ENCODE results near the gene ZNF385C. TPM values are rescaled to one million over a fixed set of nuclear protein-coding genes. Genes with fewer than 3 reads are reported as not detected.

ZNF385C gene
- total RNA-seq, 1 donor from 2014 or later = 0.52 TPM

DNA sequence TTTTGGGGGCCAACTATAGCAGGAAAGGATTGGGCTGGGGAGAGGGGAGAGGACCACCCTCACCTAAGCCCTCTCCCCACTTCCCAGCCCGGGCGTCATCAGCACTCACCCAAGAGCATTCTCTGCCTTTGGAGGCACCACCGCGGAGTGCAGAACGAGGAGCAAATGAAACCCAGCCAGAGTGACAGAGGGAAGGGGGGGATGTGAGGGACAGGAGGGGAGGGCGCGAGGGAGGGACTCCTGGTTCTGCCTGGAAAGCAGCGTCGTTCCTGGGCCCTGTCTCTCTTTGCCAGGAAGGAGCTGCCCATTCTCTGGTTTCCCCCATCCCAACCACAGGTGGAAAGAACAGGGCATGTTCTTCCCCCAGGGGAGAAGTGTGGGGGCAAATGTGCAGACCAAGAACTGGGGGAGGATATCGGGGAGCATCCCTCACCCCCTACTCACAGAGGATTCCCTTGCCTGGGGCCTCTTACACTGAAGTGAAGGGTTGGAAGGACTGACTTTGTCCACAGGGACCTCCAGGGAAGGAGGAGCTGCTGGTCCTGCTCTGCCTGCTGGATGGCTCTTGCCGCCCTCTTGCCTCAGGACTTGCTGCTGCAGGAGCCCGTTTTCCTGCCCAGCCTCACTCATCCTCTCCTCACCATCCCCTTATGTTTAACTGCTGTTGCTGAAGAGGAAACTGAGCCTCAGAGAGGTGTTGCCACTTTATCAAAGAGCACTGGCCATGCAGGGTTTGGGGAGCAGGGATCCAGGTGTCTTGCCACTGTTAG is 44.4 kb downstream of the ZNF385C start:
- no peak overlapping the region for H3K9ac ChIP-seq (ENCODE audit: low read depth in 1 of 3, low read length in 3 of 3)
- H3K4me3 ChIP-seq (ENCODE audit: low read length in 3 of 3) = no peak overlapping the region
- H3K27ac ChIP-seq (ENCODE audit: low read depth, low read length) = no peak overlapping the region
- H3K36me3 ChIP-seq (ENCODE audit: control insufficient read depth in 3 of 3, insufficient read depth in 3 of 3, low read length in 3 of 3) = no peaks in the 10 kb centered on the region
- peaks cover 11 to 14% (median 13%) of the 10 kb centered on the region in 3 donors for H3K4me1 ChIP-seq (ENCODE audit: control insufficient read depth in 3 of 3, insufficient read depth in 3 of 3, low read length in 3 of 3)
- no peaks in the 10 kb centered on the region for H3K9me3 ChIP-seq (ENCODE audit: control insufficient read depth in 3 of 3, low read length in 3 of 3)
- H3K27me3 ChIP-seq (ENCODE audit: control insufficient read depth in 3 of 3, insufficient read depth in 3 of 3, low read length in 3 of 3) = peaks cover 0 to 22% (median 3%) of the 10 kb centered on the region in 3 donors

DNA sequence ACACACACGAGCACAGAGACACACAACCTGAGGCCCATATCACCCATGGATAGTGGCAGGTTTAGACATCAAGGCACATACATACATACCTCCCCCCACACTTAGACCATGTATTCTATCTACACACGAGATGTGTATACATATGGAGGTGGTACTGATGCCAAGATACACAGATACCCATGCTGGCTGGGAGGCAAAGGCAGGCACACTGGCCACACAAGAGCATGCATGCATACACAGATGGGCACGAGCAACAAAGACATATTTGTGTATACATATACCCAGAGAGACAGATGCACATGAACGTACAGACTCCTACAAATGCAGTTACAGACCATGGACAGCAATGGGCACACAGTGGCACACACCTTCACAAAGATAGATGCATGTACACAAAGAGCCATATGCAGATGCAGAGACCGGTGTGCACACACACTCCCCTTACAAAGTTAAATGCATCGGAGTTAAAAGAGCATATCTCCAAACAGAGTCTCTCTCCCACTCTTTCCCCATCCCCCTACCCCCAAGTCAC is 45.9 kb downstream of the ZNF385C start:
- H3K4me3 ChIP-seq (ENCODE audit: low read length in 3 of 3) = no peak overlapping the region
- peaks cover 0 to 22% (median 3%) of the 10 kb centered on the region in 3 donors for H3K27me3 ChIP-seq (ENCODE audit: control insufficient read depth in 3 of 3, insufficient read depth in 3 of 3, low read length in 3 of 3)
- no peaks in the 10 kb centered on the region for H3K36me3 ChIP-seq (ENCODE audit: control insufficient read depth in 3 of 3, insufficient read depth in 3 of 3, low read length in 3 of 3)
- no peak overlapping the region for H3K9ac ChIP-seq (ENCODE audit: low read depth in 1 of 3, low read length in 3 of 3)
- no peak overlapping the region for H3K27ac ChIP-seq (ENCODE audit: low read depth, low read length)
- H3K9me3 ChIP-seq (ENCODE audit: control insufficient read depth in 3 of 3, low read length in 3 of 3) = no peaks in the 10 kb centered on the region
- H3K4me1 ChIP-seq (ENCODE audit: control insufficient read depth in 3 of 3, insufficient read depth in 3 of 3, low read length in 3 of 3) = peaks cover 11 to 14% (median 13%) of the 10 kb centered on the region in 3 donors

DNA sequence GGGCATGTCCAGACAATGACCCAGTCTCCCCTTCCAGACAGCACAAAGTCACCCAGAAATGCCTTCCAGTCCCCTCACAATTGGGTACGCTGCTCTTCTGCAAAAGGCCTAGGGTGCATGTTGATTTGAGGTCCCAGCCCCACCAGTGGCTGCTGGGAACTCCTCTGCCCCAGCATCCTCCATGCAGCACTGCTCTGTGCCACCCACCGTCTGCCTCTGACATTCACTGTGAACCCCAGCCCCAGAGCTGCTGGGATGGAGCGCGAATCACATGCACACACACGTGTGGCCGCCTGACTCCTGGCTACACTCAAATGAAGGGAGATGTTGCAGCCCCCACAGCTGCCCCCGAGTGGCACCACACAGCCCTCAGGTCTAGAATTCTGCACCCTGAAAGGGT is 46.6 kb downstream of the ZNF385C start:
- no peak overlapping the region for H3K9ac ChIP-seq (ENCODE audit: low read depth in 1 of 3, low read length in 3 of 3)
- no peak overlapping the region for H3K27ac ChIP-seq (ENCODE audit: low read depth, low read length)
- H3K27me3 ChIP-seq (ENCODE audit: control insufficient read depth in 3 of 3, insufficient read depth in 3 of 3, low read length in 3 of 3) = peaks cover 0 to 22% (median 3%) of the 10 kb centered on the region in 3 donors
- no peaks in the 10 kb centered on the region for H3K36me3 ChIP-seq (ENCODE audit: control insufficient read depth in 3 of 3, insufficient read depth in 3 of 3, low read length in 3 of 3)
- H3K4me1 ChIP-seq (ENCODE audit: control insufficient read depth in 3 of 3, insufficient read depth in 3 of 3, low read length in 3 of 3) = peaks cover 11 to 14% (median 13%) of the 10 kb centered on the region in 3 donors
- no peak overlapping the region for H3K4me3 ChIP-seq (ENCODE audit: low read length in 3 of 3)
- H3K9me3 ChIP-seq (ENCODE audit: control insufficient read depth in 3 of 3, low read length in 3 of 3) = no peaks in the 10 kb centered on the region

GRCh38 chr17:42051013-42051400 is 47.3 kb downstream of the ZNF385C start:
- no peaks in the 10 kb centered on the region for H3K9me3 ChIP-seq (ENCODE audit: control insufficient read depth in 3 of 3, low read length in 3 of 3)
- H3K27me3 ChIP-seq (ENCODE audit: control insufficient read depth in 3 of 3, insufficient read depth in 3 of 3, low read length in 3 of 3) = peaks cover 0 to 19% (median 3%) of the 10 kb centered on the region in 3 donors
- H3K4me3 ChIP-seq (ENCODE audit: low read length in 3 of 3) = peak overlapping the region; percentile 68 to 76 (median 68)
- H3K27ac ChIP-seq (ENCODE audit: low read depth, low read length) = no peak overlapping the region
- peak overlapping the region; percentile 53 to 84 (median 68) for H3K9ac ChIP-seq (ENCODE audit: low read depth in 1 of 3, low read length in 3 of 3)
- H3K4me1 ChIP-seq (ENCODE audit: control insufficient read depth in 3 of 3, insufficient read depth in 3 of 3, low read length in 3 of 3) = peaks cover 11 to 14% (median 13%) of the 10 kb centered on the region in 3 donors
- no peaks in the 10 kb centered on the region for H3K36me3 ChIP-seq (ENCODE audit: control insufficient read depth in 3 of 3, insufficient read depth in 3 of 3, low read length in 3 of 3)

DNA sequence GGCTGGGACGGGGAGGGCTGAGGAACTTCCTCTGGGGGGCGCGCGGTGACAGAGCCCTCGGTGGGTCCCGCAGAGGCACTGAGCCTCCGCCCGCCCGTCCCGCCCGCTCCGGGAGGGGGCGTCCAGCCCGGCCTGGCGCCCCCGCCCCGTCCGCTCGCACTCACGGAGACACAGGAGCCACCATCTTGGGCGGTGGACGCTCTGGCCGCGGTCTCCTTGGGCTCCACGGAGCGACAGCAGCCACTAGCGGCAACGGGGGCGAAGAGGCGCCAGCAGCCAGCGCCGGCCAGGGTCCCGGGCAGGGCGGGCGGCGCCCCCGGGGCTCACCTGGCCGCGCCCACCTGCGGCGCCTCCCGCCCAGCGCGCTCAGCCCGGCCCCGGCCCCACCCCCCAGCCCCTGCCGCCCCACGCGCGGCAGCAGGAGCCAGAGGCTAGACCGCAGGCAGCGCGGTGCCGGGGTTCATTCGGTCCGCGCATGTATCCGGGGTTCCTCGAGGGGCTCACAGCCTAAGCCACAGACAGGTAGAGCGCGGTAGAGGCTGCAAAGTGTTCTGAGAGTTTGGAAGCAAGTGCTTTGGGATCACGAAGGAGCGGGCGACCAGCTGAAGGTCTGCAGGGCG is 47.8 kb downstream of the ZNF385C start, which contains the start of gene C17orf113:
Gene C17orf113 (minus strand): TSS at position 209 of the 620 bp plus-strand sequence. CDS start 7,225 bp downstream, outside the sequence.
- Histone ChIP-seq H3K9me3 (ENCODE audit: control insufficient read depth in 3 of 3, low read length in 3 of 3) (no peaks in the 10 kb centered on the region), H3K27me3 (ENCODE audit: control insufficient read depth in 3 of 3, insufficient read depth in 3 of 3, low read length in 3 of 3) (peaks cover 0 to 16% (median 3%) of the 10 kb centered on the region in 3 donors), H3K27ac (ENCODE audit: low read depth, low read length) (no peak within 1 kb of the TSS), H3K4me1 (ENCODE audit: control insufficient read depth in 3 of 3, insufficient read depth in 3 of 3, low read length in 3 of 3) (peaks cover 11 to 14% (median 13%) of the 10 kb centered on the region in 3 donors), H3K4me3 (ENCODE audit: low read length in 3 of 3) (peak within 1 kb of the TSS; percentile 68 to 76 (median 71)), H3K36me3 (ENCODE audit: control insufficient read depth in 3 of 3, insufficient read depth in 3 of 3, low read length in 3 of 3) (no peaks in the 10 kb centered on the region), H3K9ac (ENCODE audit: low read depth in 1 of 3, low read length in 3 of 3) (peak within 1 kb of the TSS; percentile 68 to 84 (median 81))

DNA sequence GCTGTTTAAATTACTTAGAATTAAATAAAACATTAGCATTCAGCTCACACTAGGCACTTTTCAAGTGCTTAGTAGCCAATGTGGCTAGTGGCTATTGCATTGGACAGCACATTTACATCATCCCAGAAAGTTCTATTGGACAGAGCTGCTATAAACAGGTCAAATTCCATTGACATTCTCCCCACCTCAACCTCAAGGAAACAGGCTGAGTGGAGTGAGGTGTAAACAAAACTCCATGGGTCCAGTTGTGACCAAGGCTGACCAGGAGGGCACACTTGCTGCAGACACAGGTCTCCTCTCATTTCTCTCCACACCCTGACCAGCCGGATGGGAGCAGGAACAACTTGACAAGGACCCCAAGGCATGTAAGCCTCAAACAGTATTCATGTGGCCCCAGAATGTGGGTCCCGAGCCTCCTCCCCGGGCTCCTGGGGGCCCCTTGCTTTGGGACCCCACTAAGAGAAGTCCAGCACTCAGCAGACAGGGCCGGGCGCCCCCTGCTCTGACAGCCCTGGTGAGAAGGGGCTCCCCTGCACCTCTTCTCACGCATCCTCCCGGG is 48.4 kb downstream of the ZNF385C start:
- Histone ChIP-seq H3K4me3 (ENCODE audit: low read length in 3 of 3) (peak overlapping the region; percentile 60 to 76 (median 71)), H3K9me3 (ENCODE audit: control insufficient read depth in 3 of 3, low read length in 3 of 3) (no peaks in the 10 kb centered on the region), H3K9ac (ENCODE audit: low read depth in 1 of 3, low read length in 3 of 3) (peak overlapping the region; percentile 25 to 84 (median 81)), H3K36me3 (ENCODE audit: control insufficient read depth in 3 of 3, insufficient read depth in 3 of 3, low read length in 3 of 3) (no peaks in the 10 kb centered on the region), H3K4me1 (ENCODE audit: control insufficient read depth in 3 of 3, insufficient read depth in 3 of 3, low read length in 3 of 3) (peaks cover 11 to 14% (median 13%) of the 10 kb centered on the region in 3 donors), H3K27me3 (ENCODE audit: control insufficient read depth in 3 of 3, insufficient read depth in 3 of 3, low read length in 3 of 3) (peaks cover 0 to 14% (median 3%) of the 10 kb centered on the region in 3 donors), H3K27ac (ENCODE audit: low read depth, low read length) (no peak overlapping the region)

- Histone ChIP-seq H3K9ac (ENCODE audit: low read depth in 1 of 3, low read length in 3 of 3) (no peak overlapping the region), H3K4me1 (ENCODE audit: control insufficient read depth in 3 of 3, insufficient read depth in 3 of 3, low read length in 3 of 3) (peaks cover 11 to 17% (median 13%) of the 10 kb centered on the region in 3 donors), H3K9me3 (ENCODE audit: control insufficient read depth in 3 of 3, low read length in 3 of 3) (no peaks in the 10 kb centered on the region), H3K27ac (ENCODE audit: low read depth, low read length) (no peak overlapping the region), H3K27me3 (ENCODE audit: control insufficient read depth in 3 of 3, insufficient read depth in 3 of 3, low read length in 3 of 3) (no peaks in the 10 kb centered on the region), H3K36me3 (ENCODE audit: control insufficient read depth in 3 of 3, insufficient read depth in 3 of 3, low read length in 3 of 3) (peaks cover 0 to 2% (median 0%) of the 10 kb centered on the region in 3 donors), H3K4me3 (ENCODE audit: low read length in 3 of 3) (no peak overlapping the region)
These were observed 50.9 kb downstream of the ZNF385C start for GRCh38 chr17:42047343-42047742.

- Histone ChIP-seq H3K4me1 (ENCODE audit: control insufficient read depth in 3 of 3, insufficient read depth in 3 of 3, low read length in 3 of 3) (peaks cover 4 to 11% (median 11%) of the 10 kb centered on the region in 3 donors), H3K9ac (ENCODE audit: low read depth in 1 of 3, low read length in 3 of 3) (no peak overlapping the region), H3K4me3 (ENCODE audit: low read length in 3 of 3) (no peak overlapping the region), H3K36me3 (ENCODE audit: control insufficient read depth in 3 of 3, insufficient read depth in 3 of 3, low read length in 3 of 3) (peaks cover 0 to 2% (median 0%) of the 10 kb centered on the region in 3 donors), H3K27ac (ENCODE audit: low read depth, low read length) (no peak overlapping the region), H3K9me3 (ENCODE audit: control insufficient read depth in 3 of 3, low read length in 3 of 3) (no peaks in the 10 kb centered on the region), H3K27me3 (ENCODE audit: control insufficient read depth in 3 of 3, insufficient read depth in 3 of 3, low read length in 3 of 3) (no peaks in the 10 kb centered on the region)
These were observed 52.6 kb downstream of the ZNF385C start for GRCh38 chr17:42045719-42046118.

- Histone ChIP-seq H3K9ac (ENCODE audit: low read depth in 1 of 3, low read length in 3 of 3) (no peak overlapping the region), H3K4me3 (ENCODE audit: low read length in 3 of 3) (no peak overlapping the region), H3K9me3 (ENCODE audit: control insufficient read depth in 3 of 3, low read length in 3 of 3) (no peaks in the 10 kb centered on the region), H3K27me3 (ENCODE audit: control insufficient read depth in 3 of 3, insufficient read depth in 3 of 3, low read length in 3 of 3) (no peaks in the 10 kb centered on the region), H3K4me1 (ENCODE audit: control insufficient read depth in 3 of 3, insufficient read depth in 3 of 3, low read length in 3 of 3) (peaks cover 0 to 3% (median 0%) of the 10 kb centered on the region in 3 donors), H3K36me3 (ENCODE audit: control insufficient read depth in 3 of 3, insufficient read depth in 3 of 3, low read length in 3 of 3) (peaks cover 0 to 2% (median 0%) of the 10 kb centered on the region in 3 donors), H3K27ac (ENCODE audit: low read depth, low read length) (no peak overlapping the region)
These were observed 55.5 kb downstream of the ZNF385C start for GRCh38 chr17:42042598-42043319.
